BLaER1 (cell line): ENCODE results near the gene PCDHA2.
"Not testable (repeated sequence)": the region's sequence is repeated elsewhere in the genome, so short reads cannot be mapped to it uniquely, and the experiment has no call there.

ENCODE experiments used
- H3K27ac ChIP-seq: shearing (Covaris generic); formaldehyde crosslinking; 2 replicates; pipeline ENCODE4 v1.8.1; 2022
- H3K27me3 ChIP-seq: shearing (Covaris generic); formaldehyde crosslinking; 2 replicates; pipeline ENCODE4 v1.8.1; 2022
- H3K36me3 ChIP-seq: shearing (Covaris generic); formaldehyde crosslinking; 2 replicates; pipeline ENCODE4 v1.8.1; 2022
- H3K4me1 ChIP-seq: shearing (Covaris generic); formaldehyde crosslinking; 2 replicates; pipeline ENCODE4 v1.8.1; 2022
- H3K4me2 ChIP-seq: shearing (Covaris generic); formaldehyde crosslinking; 2 replicates; pipeline ENCODE4 v1.8.1; 2022
- H3K4me3 ChIP-seq: shearing (Covaris generic); formaldehyde crosslinking; 2 replicates; pipeline ENCODE4 v1.8.1; 2022
- H3K9ac ChIP-seq: shearing (Covaris generic); formaldehyde crosslinking; 2 replicates; pipeline ENCODE4 v1.8.1; 2022
- H3K9me3 ChIP-seq: shearing (Covaris generic); formaldehyde crosslinking; 2 replicates; pipeline ENCODE4 v1.8.1; 2022
- H4K20me1 ChIP-seq: shearing (Covaris generic); formaldehyde crosslinking; 2 replicates; pipeline ENCODE4 v1.8.1; 2022
- Cebpa-rat ChIP-seq: shearing (Covaris generic); IDR thresholded peaks from 2 replicates; pipeline ENCODE4 v1.8.1; 2022

PCDHA2 gene

DNA sequence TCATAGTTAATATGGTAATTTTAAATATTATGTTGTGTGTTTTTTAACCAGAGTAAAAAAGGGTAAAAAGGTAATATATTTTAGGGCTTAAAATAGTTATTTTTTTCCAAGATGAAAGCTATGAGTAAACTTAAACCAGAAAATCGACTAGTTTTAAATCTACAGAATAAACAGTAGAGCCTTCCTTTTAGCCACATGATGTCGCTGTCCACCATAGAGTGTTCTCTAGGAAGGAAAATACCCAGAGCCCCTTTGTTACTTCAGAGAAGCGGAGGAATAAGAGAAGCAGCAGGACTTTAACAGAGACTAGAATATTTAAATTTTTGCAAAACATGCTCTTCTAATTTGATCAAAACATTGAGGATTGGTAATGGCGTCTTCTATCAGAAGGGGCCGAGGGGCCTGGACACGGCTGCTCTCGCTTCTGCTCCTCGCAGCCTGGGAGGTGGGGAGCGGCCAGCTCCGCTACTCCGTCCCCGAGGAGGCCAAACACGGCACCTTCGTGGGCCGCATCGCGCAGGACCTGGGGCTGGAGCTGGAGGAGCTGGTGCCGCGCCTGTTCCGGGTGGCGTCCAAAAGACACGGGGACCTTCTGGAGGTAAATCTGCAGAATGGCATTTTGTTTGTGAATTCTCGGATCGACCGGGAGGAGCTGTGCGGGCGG, at the start of gene PCDHA2:
PCDHA2 (plus strand) TSS at position 258 of the 664 bp plus-strand sequence.
- Histone ChIP-seq H3K4me2 (no peak within 1 kb of the TSS), H3K9me3 (peaks cover 52% of the 10 kb centered on the region), H3K4me1 (no peaks in the 10 kb centered on the region)

GRCh38 chr5:140753561-140753960, 41.1 kb upstream of the PCDHA2 start:
- no peak overlapping the region for H3K4me2 ChIP-seq
- TF ChIP-seq Cebpa-rat: no peak
- no peaks in the 10 kb centered on the region for H3K36me3 ChIP-seq
- H3K27ac ChIP-seq: no peak overlapping the region
- no peaks in the 10 kb centered on the region for H4K20me1 ChIP-seq
- no peaks in the 10 kb centered on the region for H3K27me3 ChIP-seq
- no peak overlapping the region for H3K4me3 ChIP-seq
- H3K4me1 ChIP-seq: no peaks in the 10 kb centered on the region
- H3K9me3 ChIP-seq: peaks cover 90% of the 10 kb centered on the region
- H3K9ac ChIP-seq: no peak overlapping the region

More for the DNA sequence above, at the start of gene PCDHA2:
- TF ChIP-seq Cebpa-rat: no peak
- no peak within 1 kb of the TSS for H3K4me3 ChIP-seq
- H4K20me1 ChIP-seq: no peaks in the 10 kb centered on the region
- no peaks in the 10 kb centered on the region for H3K36me3 ChIP-seq
- no peaks in the 10 kb centered on the region for H3K27me3 ChIP-seq
- no peak within 1 kb of the TSS for H3K9ac ChIP-seq
- H3K27ac ChIP-seq: no peak within 1 kb of the TSS

DNA sequence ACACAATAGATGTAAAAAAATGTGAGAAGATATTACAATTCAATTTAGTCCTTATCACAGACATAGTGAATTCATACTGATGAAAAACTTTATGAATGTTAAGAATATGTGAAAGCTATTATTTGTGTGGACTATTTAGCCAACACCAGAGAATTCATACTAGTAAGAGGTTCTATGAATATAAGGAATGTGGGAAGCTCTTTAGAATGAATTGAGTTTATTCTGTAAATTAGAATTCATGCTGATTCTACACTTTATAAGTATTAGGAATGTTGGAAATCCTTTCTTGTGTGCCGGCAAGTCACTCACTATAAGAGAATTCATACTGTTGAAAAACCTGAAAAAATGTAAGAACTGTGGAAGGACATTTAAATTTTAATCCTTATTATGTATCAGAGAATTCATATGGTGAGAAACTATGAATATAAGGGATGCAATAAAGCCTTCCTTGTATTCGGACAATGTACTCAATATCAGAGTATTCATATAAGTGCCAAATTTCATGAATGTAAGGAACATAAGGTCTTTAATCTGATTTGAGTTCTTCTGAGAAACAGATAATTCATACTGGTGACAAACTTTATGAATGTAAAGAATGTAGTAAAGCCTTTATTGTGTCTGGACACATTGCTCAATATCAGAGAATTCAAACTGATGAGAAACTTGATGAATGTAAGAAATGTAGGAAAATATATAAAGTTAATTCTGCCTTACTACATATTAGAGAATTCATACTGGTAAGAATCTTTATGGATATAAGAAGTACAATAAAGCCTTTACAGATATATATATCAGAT, 30.3 kb upstream of the PCDHA2 start:
- Histone ChIP-seq H3K27me3 (no peaks in the 10 kb centered on the region), H3K9ac (no peak overlapping the region), H3K4me2 (no peak overlapping the region), H3K36me3 (no peaks in the 10 kb centered on the region), H3K9me3 (peaks cover 93% of the 10 kb centered on the region), H3K4me3 (no peak overlapping the region), H3K27ac (no peak overlapping the region), H3K4me1 (no peaks in the 10 kb centered on the region), H4K20me1 (no peaks in the 10 kb centered on the region)
- TF ChIP-seq Cebpa-rat: no peak

GRCh38 chr5:140767444-140767843, 27.2 kb upstream of the PCDHA2 start:
- Histone ChIP-seq H3K36me3 (no peaks in the 10 kb centered on the region), H3K4me3 (no peak overlapping the region), H3K4me2 (no peak overlapping the region), H3K4me1 (no peaks in the 10 kb centered on the region), H3K27ac (no peak overlapping the region), H3K9ac (no peak overlapping the region), H3K9me3 (peaks cover 94% of the 10 kb centered on the region), H4K20me1 (no peaks in the 10 kb centered on the region), H3K27me3 (no peaks in the 10 kb centered on the region)
- no peak for TF ChIP-seq Cebpa-rat

GRCh38 chr5:140780512-140780911, 14.1 kb upstream of the PCDHA2 start:
- no peaks in the 10 kb centered on the region for H3K36me3 ChIP-seq
- no peaks in the 10 kb centered on the region for H3K4me1 ChIP-seq
- H4K20me1 ChIP-seq: no peaks in the 10 kb centered on the region
- no peak overlapping the region for H3K9ac ChIP-seq
- peaks cover 90% of the 10 kb centered on the region for H3K9me3 ChIP-seq
- 0 out of 2 replicates have a peak, but pooled peaks have one; percentile 51 for TF ChIP-seq Cebpa-rat
- no peak overlapping the region for H3K4me2 ChIP-seq
- no peaks in the 10 kb centered on the region for H3K27me3 ChIP-seq
- H3K27ac ChIP-seq: no peak overlapping the region
- H3K4me3 ChIP-seq: no peak overlapping the region

DNA sequence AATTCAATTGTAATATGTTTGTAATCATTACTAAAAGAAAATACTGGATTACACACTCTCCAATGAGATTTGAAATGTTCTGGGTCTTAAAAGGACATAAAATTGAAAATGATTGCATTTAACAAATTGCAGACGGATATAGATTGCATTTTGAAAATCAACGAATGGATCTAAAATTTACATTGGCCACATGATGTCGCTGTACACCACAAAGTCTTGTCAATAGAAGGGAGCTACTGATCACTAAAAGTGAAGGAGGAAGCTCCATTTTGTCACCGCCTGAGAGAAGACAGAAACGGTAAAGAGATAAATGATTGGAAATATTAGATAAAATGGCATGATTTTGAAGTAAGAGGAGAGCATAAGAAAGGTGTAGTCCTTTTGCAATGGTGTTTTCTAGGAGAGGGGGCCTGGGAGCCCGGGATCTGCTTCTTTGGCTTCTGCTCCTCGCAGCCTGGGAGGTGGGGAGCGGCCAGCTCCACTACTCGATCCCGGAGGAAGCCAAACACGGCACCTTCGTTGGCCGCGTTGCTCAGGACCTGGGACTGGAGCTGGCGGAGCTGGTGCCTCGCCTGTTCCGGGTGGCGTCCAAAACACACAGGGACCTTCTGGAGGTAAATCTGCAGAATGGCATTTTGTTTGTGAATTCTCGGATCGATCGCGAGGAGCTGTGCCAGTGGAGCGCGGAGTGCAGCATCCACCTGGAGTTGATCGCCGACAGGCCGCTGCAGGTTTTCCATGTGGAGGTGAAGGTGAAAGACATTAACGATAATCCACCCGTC, 8.6 kb upstream of the PCDHA2 start, which contains the start of gene PCDHA1:
PCDHA1 (plus strand) TSS at position 236 of the 782 bp plus-strand sequence.
- H3K27ac ChIP-seq: no peak within 1 kb of the TSS
- H3K9me3 ChIP-seq: peaks cover 77% of the 10 kb centered on the region
- H3K36me3 ChIP-seq: no peaks in the 10 kb centered on the region
- TF ChIP-seq Cebpa-rat: no peak
- H4K20me1 ChIP-seq: no peaks in the 10 kb centered on the region
- no peak within 1 kb of the TSS for H3K9ac ChIP-seq
- no peaks in the 10 kb centered on the region for H3K27me3 ChIP-seq
- no peak within 1 kb of the TSS for H3K4me2 ChIP-seq
- no peak within 1 kb of the TSS for H3K4me3 ChIP-seq
- no peaks in the 10 kb centered on the region for H3K4me1 ChIP-seq

DNA sequence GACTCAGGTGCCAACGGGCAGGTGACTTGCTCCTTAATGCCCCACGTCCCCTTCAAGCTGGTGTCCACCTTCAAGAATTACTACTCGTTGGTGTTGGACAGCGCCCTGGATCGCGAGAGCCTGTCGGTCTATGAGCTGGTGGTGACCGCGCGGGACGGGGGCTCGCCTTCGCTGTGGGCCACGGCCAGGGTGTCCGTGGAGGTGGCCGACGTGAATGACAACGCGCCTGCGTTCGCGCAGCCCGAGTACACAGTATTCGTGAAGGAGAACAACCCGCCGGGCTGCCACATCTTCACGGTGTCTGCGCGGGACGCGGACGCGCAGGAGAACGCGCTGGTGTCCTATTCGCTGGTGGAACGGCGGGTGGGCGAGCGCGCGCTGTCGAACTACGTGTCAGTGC, 7.2 kb upstream of the PCDHA2 start:
- not testable (repeated sequence) for H3K36me3 ChIP-seq, H3K4me3 ChIP-seq, H3K27me3 ChIP-seq, H3K27ac ChIP-seq, H3K9ac ChIP-seq, H4K20me1 ChIP-seq, H3K4me2 ChIP-seq, H3K4me1 ChIP-seq
- peaks cover 73% of the 10 kb centered on the region for H3K9me3 ChIP-seq

DNA sequence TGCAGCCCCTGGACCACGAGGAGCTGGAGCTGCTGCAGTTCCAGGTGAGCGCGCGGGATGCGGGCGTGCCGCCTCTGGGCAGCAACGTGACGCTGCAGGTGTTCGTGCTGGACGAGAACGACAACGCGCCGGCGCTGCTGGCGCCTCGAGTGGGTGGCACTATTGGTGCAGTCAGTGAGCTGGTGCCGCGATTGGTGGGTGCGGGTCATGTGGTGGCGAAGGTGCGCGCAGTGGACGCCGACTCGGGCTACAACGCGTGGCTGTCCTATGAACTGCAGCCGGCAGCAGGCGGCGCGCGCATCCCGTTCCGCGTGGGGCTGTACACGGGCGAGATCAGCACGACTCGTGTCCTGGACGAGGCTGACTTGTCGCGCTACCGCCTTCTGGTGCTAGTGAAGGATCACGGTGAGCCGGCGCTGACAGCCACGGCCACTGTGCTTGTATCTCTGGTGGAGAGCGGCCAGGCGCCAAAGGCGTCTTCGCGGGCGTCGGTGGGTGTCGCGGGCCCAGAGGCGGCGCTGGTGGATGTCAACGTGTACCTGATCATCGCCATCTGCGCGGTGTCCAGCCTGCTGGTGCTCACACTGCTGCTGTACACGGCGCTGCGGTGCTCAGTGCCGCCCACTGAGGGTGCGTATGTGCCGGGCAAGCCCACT, 6.7 kb upstream of the PCDHA2 start:
- H3K27ac ChIP-seq, H3K4me3 ChIP-seq, H3K27me3 ChIP-seq, H3K4me1 ChIP-seq, H3K36me3 ChIP-seq, H3K9ac ChIP-seq, H3K4me2 ChIP-seq, H4K20me1 ChIP-seq: not testable (repeated sequence)
- H3K9me3 ChIP-seq: peaks cover 71% of the 10 kb centered on the region

DNA sequence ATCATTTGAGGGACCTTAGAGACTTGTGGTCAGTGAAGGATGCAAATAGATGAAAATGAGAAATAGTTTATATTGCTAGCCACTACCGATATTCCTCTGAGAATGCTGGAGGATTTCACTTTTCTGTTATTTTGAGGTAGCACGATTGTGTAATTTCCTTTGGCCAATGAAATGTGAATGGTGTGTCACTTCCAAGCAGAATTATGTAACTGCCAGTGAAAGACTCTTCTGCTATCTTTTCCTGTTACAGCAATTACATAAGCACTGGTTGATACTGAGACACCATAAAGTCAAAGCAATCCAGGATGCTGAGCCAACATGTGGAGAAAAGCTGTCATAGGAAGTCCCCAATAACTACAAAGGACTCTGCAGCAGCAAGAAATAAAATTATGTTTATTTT, 3.6 kb upstream of the PCDHA2 start:
- Histone ChIP-seq H3K4me1 (no peaks in the 10 kb centered on the region), H4K20me1 (no peaks in the 10 kb centered on the region), H3K4me2 (no peak overlapping the region), H3K36me3 (no peaks in the 10 kb centered on the region), H3K9me3 (peaks cover 74% of the 10 kb centered on the region), H3K4me3 (no peak overlapping the region), H3K27me3 (no peaks in the 10 kb centered on the region), H3K27ac (no peak overlapping the region), H3K9ac (no peak overlapping the region)
- no peak for TF ChIP-seq Cebpa-rat
